ES-I3 (cell line): ENCODE data around the gene RELB.

Experiments used
- H3K36me3 ChIP-seq: 2 replicates; pipeline ENCODE4 v1.6.1; 2013; ENCODE audit warnings: mild to moderate bottlenecking, low read length, control low read depth, moderate library complexity; ENCODE audit not compliant: insufficient read depth
- H3K4me1 ChIP-seq: 2 replicates; pipeline ENCODE4 v1.6.1; 2013; ENCODE audit warnings: mild to moderate bottlenecking, control low read depth, low read length; ENCODE audit not compliant: insufficient read depth
- H3K9ac ChIP-seq: 2 replicates; pipeline ENCODE4 v1.6.1; 2013; ENCODE audit warnings: low read depth, mild to moderate bottlenecking, low read length, moderate library complexity
- H3K9me3 ChIP-seq: 2 replicates; pipeline ENCODE4 v1.6.1; 2013; ENCODE audit warnings: mild to moderate bottlenecking, low read length, moderate library complexity; ENCODE audit not compliant: control insufficient read depth, insufficient read depth

RELB gene

GRCh38 chr19:45049073-45049736, 47.9 kb downstream of the RELB start:
- H3K9me3 ChIP-seq: no peaks in the 10 kb centered on the region

DNA sequence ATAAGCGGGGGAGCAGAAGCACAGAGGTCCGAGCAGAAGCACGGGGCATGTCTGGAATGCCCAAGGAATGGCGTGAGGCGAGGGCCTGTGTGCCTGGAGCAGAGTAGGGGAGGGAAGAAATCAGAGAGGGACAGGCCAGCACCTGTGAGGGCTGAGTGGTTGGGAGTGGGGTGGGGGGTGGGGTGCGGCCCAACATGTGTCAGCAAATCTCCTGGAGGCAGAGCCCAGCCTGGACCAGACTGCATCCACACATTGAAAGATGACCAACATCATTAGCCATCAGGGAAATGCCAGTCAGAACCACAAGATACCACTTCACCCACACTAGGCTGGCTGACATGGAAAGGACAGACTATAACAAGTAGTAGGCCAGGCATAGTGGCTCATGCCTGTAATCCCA, 48.8 kb downstream of the RELB start:
- Histone ChIP-seq H3K4me1 (0 out of 2 replicates have a peak, but pooled peaks cover 5% of the 10 kb centered on the region), H3K36me3 (peaks cover 8% of the 10 kb centered on the region), H3K9ac (no peak overlapping the region), H3K9me3 (no peaks in the 10 kb centered on the region)

More at GRCh38 chr19:45049073-45049736, 47.9 kb downstream of the RELB start:
- Histone ChIP-seq H3K9ac (no peak overlapping the region), H3K4me1 (0 out of 2 replicates have a peak, but pooled peaks cover 5% of the 10 kb centered on the region), H3K36me3 (peaks cover 14% of the 10 kb centered on the region)

DNA sequence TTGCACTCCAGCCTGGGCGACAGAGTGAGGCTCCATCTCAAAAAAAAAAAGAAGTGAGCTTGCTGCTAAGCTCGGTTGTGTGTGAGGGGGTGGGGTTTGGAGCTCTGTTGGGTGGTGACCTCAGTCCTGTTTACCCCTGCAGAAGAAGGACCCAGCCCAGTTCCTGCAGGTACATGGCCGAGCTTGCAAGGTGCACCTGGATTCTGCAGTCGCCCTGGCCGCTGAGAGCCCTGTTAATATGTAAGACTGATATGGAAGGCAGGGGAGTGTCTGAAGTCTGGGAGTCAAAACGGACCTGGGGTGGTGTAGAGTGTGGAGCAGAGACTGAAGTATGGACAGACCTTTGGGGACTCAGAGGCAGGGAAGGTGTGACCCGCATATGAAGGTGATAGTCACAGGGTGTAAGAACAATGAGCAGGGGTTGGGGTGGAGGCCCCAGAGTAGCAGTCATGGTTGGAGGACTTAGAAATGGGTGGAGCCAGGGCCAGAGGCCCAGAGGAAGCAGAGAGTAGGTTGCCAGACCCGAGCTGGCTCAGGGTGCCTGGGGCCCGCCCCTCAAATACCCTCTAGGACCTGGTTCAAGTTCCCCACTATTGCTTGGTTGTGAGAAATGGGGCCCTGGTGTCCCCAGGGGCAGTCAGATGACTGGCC, 50.8 kb downstream of the RELB start:
- Histone ChIP-seq H3K9me3 (no peaks in the 10 kb centered on the region), H3K4me1 (0 out of 2 replicates have a peak, but pooled peaks cover 5% of the 10 kb centered on the region), H3K36me3 (peaks cover 12% of the 10 kb centered on the region), H3K9ac (no peak overlapping the region)

DNA sequence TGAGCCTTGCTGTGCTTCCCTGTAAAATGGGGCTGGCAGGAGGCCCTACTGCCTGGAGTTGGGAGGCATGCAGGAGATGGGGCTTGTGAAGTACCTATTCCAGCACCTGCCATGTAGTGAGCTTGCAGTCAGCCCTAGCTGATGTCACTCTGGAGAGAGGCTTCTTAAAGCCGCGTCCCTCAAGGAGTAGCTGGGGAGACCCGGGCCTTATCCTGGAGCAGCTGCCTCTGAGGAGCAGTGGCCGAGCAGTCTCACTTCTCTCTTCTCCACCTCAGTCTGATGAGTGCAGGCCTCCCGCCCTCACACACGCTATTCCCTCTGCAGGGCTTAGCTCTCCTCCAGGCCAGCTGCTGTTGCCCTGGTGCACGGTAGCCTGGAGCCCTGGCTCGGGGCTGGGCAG, 55.6 kb downstream of the RELB start:
- H3K9me3 ChIP-seq: no peaks in the 10 kb centered on the region
- no peaks in the 10 kb centered on the region for H3K4me1 ChIP-seq
- H3K9ac ChIP-seq: no peak overlapping the region
- peaks cover 29% of the 10 kb centered on the region for H3K36me3 ChIP-seq

GRCh38 chr19:45057444-45057843, 56.2 kb downstream of the RELB start:
- H3K4me1 ChIP-seq: no peaks in the 10 kb centered on the region
- H3K36me3 ChIP-seq: peaks cover 34% of the 10 kb centered on the region
- H3K9ac ChIP-seq: no peak overlapping the region
- H3K9me3 ChIP-seq: no peaks in the 10 kb centered on the region

DNA sequence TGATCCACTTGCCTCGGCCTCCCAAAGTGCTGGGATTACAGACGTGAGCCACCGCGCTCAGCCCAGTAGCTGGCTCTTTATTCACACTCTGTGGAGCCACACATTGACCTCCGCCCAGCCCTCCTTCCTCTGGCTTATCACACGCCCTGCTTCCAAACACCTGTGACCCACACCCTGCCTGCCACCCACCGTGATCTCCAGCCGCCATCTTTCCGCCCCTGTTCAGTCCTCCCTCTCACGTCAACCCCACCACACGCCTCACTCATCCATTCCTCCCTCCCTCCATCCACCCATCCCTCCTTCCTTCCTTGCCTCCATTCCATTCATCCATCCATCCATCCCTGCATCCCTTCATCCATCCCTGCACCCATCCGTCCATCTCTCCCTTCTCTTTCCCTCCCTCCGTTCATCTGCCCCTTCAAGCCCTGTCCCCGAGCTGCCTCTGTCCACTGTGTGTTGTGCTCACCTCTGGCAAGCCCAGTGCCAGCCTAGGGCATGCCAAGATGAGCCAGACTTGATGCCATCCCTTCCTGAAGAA, 57.4 kb downstream of the RELB start:
- Histone ChIP-seq H3K36me3 (peaks cover 32% of the 10 kb centered on the region), H3K9ac (no peak overlapping the region), H3K9me3 (no peaks in the 10 kb centered on the region)

GRCh38 chr19:45059258-45059965, 58.1 kb downstream of the RELB start:
- Histone ChIP-seq H3K4me1 (no peaks in the 10 kb centered on the region), H3K9me3 (no peaks in the 10 kb centered on the region), H3K9ac (no peak overlapping the region), H3K36me3 (peaks cover 29% of the 10 kb centered on the region)

More for the DNA sequence above, 57.4 kb downstream of the RELB start:
- H3K4me1 ChIP-seq: no peaks in the 10 kb centered on the region

- Histone ChIP-seq H3K9ac (no peak overlapping the region), H3K36me3 (peaks cover 24% of the 10 kb centered on the region), H3K9me3 (no peaks in the 10 kb centered on the region), H3K4me1 (no peaks in the 10 kb centered on the region)
Measured at GRCh38 chr19:45061965-45062364, 60.7 kb downstream of the RELB start.

- Histone ChIP-seq H3K9ac (no peak overlapping the region), H3K9me3 (no peaks in the 10 kb centered on the region), H3K36me3 (peaks cover 24% of the 10 kb centered on the region), H3K4me1 (no peaks in the 10 kb centered on the region)
Measured at GRCh38 chr19:45063851-45064801, 62.9 kb downstream of the RELB start.

DNA sequence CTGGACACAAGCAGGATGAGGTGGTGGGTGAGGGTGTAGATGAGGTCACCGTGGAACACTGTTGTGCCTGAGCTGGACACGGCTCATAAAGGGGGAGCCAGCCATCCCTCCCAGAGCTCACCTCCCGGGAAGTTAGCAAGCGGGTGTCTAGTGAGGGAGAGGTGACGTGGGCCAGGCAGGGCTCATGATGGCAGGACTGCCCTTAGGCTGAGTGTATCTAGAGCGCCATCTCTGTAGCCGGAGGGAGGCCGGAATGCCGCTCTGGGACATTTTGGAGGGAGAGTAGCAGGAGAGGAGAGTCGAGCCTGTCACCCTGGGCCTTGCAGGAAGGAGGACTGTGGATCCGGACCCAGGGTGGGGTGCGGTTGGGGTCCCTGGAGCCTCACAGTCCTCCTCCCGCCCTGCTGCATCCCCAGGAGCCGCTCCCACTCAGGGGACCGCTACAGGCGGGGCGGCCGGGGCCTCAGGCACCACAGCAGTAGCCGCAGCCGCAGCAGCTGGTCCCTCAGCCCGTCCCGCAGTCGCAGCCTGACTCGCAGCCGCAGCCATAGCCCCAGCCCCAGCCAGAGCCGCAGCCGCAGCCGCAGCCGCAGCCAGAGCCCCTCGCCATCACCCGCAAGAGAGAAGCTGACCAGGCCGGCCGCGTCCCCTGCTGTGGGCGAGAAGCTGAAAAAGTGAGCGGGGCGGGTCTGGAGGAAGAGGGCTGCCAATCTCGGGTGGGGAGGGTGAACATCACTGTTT, 65.8 kb downstream of the RELB start:
- H3K4me1 ChIP-seq: no peaks in the 10 kb centered on the region
- no peak overlapping the region for H3K9ac ChIP-seq
- H3K9me3 ChIP-seq: no peaks in the 10 kb centered on the region
- peaks cover 3% of the 10 kb centered on the region for H3K36me3 ChIP-seq

GRCh38 chr19:45068041-45068440, 66.8 kb downstream of the RELB start:
- Histone ChIP-seq H3K9me3 (no peaks in the 10 kb centered on the region), H3K36me3 (peaks cover 3% of the 10 kb centered on the region), H3K9ac (no peak overlapping the region), H3K4me1 (no peaks in the 10 kb centered on the region)

DNA sequence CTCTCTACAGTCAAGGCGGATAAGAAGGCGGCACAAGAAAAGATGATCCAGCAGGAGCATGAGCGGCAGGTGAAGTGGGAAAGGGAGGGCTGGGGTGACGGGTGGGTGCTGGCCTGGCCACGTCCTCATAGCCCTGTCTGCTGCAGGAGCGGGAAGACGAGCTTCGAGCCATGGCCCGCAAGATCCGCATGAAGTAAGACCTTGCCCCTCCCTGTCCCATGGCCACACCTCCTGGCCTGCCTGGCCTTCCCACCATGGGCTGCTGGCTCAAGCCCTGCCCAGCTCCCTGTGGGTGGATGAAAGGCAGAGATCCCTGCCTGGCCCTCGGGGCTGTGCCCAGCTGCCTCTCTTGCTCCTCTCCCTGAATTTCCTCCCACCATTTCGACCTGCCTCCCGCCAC, 67.8 kb downstream of the RELB start:
- Histone ChIP-seq H3K9me3 (no peaks in the 10 kb centered on the region), H3K36me3 (peaks cover 3% of the 10 kb centered on the region; the same call in 1 of the 2 replicates), H3K4me1 (no peaks in the 10 kb centered on the region; the same call in 1 of the 2 replicates), H3K9ac (no peak overlapping the region)

DNA sequence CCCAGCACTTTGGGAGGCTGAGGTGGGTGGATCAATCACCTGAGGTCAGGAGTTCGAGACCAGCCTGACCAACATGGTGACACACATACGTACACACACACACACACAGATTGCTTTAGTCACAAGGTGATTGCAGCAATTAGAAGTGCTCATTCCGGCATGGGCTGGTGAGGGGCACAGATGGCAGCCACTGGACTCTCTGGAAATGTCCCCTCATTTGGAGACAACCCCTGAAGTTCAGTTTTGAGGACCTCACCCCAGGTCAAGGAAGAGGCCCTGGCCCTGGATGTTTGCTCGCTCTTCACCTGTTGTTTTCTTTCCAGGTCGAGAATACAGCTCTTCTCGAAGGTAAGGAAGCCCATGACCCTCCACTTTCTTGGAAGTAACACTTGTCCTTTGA, 69.0 kb downstream of the RELB start:
- H3K4me1 ChIP-seq: peaks cover 6% of the 10 kb centered on the region
- no peak overlapping the region for H3K9ac ChIP-seq
- no peaks in the 10 kb centered on the region for H3K9me3 ChIP-seq
- peaks cover 3% of the 10 kb centered on the region; the same call in 1 of the 2 replicates for H3K36me3 ChIP-seq
